Measurements from ENCODE around the gene MAPK10. TPM values are rescaled to one million over a fixed set of nuclear protein-coding genes. Genes with fewer than 3 reads are reported as not detected.

MAPK10 gene
- total and polyA plus RNA-seq, 2 donors (not counting 3 experiments of a cell fraction or from before 2014, with no cell fraction given) = 0.17 TPM; not detected in 1

GRCh38 chr4:85979276-85979675, 380.6 kb downstream of the MAPK10 start:
- Histone ChIP-seq H3K4me3 (replicated peaks in 1 of 3; ENCODE audit: insufficient read depth in 1 of 3, low read depth in 1 of 3, low read length in 3 of 3) (no peak overlapping the region), H3K9me1 (replicated peaks; ENCODE audit: control insufficient read depth, extremely low read depth, insufficient read depth, low read length) (no peaks in the 10 kb centered on the region), H3K4me1 (ENCODE audit: control insufficient read depth, extremely low read depth, insufficient read depth, low read length) (no peaks in the 10 kb centered on the region), H3K9ac (replicated peaks; ENCODE audit: extremely low read depth, insufficient read depth, low read length) (no peak overlapping the region), H3K27me3 (ENCODE audit: control insufficient read depth in 2 of 2, insufficient read depth in 2 of 2, low read length in 2 of 2) (no peaks in the 10 kb centered on the region), H4K20me1 (replicated peaks; ENCODE audit: control insufficient read depth, extremely low read depth, insufficient read depth, low read length) (no peaks in the 10 kb centered on the region), H3K4me2 (ENCODE audit: insufficient read depth, low read length) (no peak overlapping the region), H3K27ac (ENCODE audit: insufficient read depth, low read depth, low read length) (no peak overlapping the region), H3K36me3 (ENCODE audit: control insufficient read depth in 2 of 2, extremely low read depth in 1 of 2, insufficient read depth in 2 of 2, low read length in 2 of 2) (peaks cover 0 to 30% of the 10 kb centered on the region in 2 experiments), H2AFZ (ENCODE audit: low read depth, low read length) (no peak overlapping the region), H3K79me2 (ENCODE audit: control insufficient read depth, insufficient read depth, low read length) (peaks cover 31% of the 10 kb centered on the region), H3K9me3 (replicated peaks; ENCODE audit: control insufficient read depth, insufficient read depth, low read length) (no peaks in the 10 kb centered on the region)
- no peak for FAIRE-seq
- intact Hi-C loops (cut with micrococcal nuclease) = no loop called here
- TF ChIP-seq MAX (IDR thresholded peaks at IDR 0.05; ENCODE audit: insufficient read depth, insufficient read length) (no peak), POLR2AphosphoS5 (IDR thresholded peaks at IDR 0.05; ENCODE audit: insufficient read depth, low read depth, low read length) (no peak), POLR2A (IDR thresholded peaks at IDR 0.05; ENCODE audit: low read depth, low read length) (no peak), MYC (IDR thresholded peaks at IDR 0.05; ENCODE audit: low read depth, low read length) (no peak), JUN (IDR thresholded peaks at IDR 0.05; ENCODE audit: borderline replicate concordance, insufficient read depth, insufficient read length, low read depth) (no peak)
- BruUV-seq (replicated peaks) = no TSS peak
- ChIA-PET CTCF (interaction anchor here (1.4 kb wide), 1 partner anchor 9 kb away, joined by 4 read pairs; no protein-coding TSS in a partner anchor), POLR2A (no interaction called here)
- DNase-seq (ENCODE audit: low read depth, low spot score) = no peak
- dilution Hi-C loops (cut with MboI; ENCODE audit: extremely low pct_ligation_motif_present, low sequenced_read_pairs) = no loop called here

GRCh38 chr4:85970535-85970934, 389.3 kb downstream of the MAPK10 start:
- H3K9me1 ChIP-seq (replicated peaks; ENCODE audit: control insufficient read depth, extremely low read depth, insufficient read depth, low read length) = no peaks in the 10 kb centered on the region
- dilution Hi-C loops (cut with MboI; ENCODE audit: extremely low pct_ligation_motif_present, low sequenced_read_pairs) (no loop called here), intact Hi-C loops (cut with micrococcal nuclease) (no loop called here)
- POLR2A ChIA-PET = no interaction called here
- H3K9me3 ChIP-seq (replicated peaks; ENCODE audit: control insufficient read depth, insufficient read depth, low read length) = no peaks in the 10 kb centered on the region
- FAIRE-seq (no peak), DNase-seq (ENCODE audit: low read depth, low spot score) (no peak)
- no TSS peak for BruUV-seq (replicated peaks)
- peaks cover 74% of the 10 kb centered on the region for H3K79me2 ChIP-seq (ENCODE audit: control insufficient read depth, insufficient read depth, low read length)
- no peak overlapping the region for H3K27ac ChIP-seq (ENCODE audit: insufficient read depth, low read depth, low read length)
- no peak overlapping the region for H3K4me2 ChIP-seq (ENCODE audit: insufficient read depth, low read length)
- no peaks in the 10 kb centered on the region for H4K20me1 ChIP-seq (replicated peaks; ENCODE audit: control insufficient read depth, extremely low read depth, insufficient read depth, low read length)
- H3K36me3 ChIP-seq (ENCODE audit: control insufficient read depth in 2 of 2, extremely low read depth in 1 of 2, insufficient read depth in 2 of 2, low read length in 2 of 2) = peaks cover 0 to 3% of the 10 kb centered on the region in 2 experiments
- CTCF ChIA-PET = interaction anchor here (1.0 to 6.0 kb wide), 9 partner anchors 9 to 886 kb away, joined by 3 to 176 read pairs (median 5); no protein-coding TSS in a partner anchor
- TF ChIP-seq POLR2A (IDR thresholded peaks at IDR 0.05; ENCODE audit: low read depth, low read length) = no peak
- no peak for TF ChIP-seq FOS (IDR thresholded peaks at IDR 0.05; ENCODE audit: borderline replicate concordance, insufficient read depth, low read length)
- no peak for TF ChIP-seq CTCF (IDR thresholded peaks at IDR 0.05; ENCODE audit: extremely low read depth in 1 of 2, insufficient read depth in 1 of 2, low read depth in 1 of 2, low read length in 2 of 2)
- no peak for TF ChIP-seq GATA2 (IDR thresholded peaks at IDR 0.05; ENCODE audit: insufficient read depth, insufficient read length, low read depth, low read length)
- TF ChIP-seq POLR2AphosphoS5 (IDR thresholded peaks at IDR 0.05; ENCODE audit: insufficient read depth, low read depth, low read length) = no peak
- no peak for TF ChIP-seq MAX (IDR thresholded peaks at IDR 0.05; ENCODE audit: insufficient read depth, insufficient read length)
- no peak for TF ChIP-seq EZH2 (IDR thresholded peaks at IDR 0.05; ENCODE audit: borderline replicate concordance, low read depth, low read length, severe bottlenecking)
- no peak for TF ChIP-seq JUN (IDR thresholded peaks at IDR 0.05; ENCODE audit: borderline replicate concordance, insufficient read depth, insufficient read length, low read depth)
- no peak for TF ChIP-seq MYC (IDR thresholded peaks at IDR 0.05; ENCODE audit: low read depth, low read length)
- H3K27me3 ChIP-seq (ENCODE audit: control insufficient read depth in 2 of 2, insufficient read depth in 2 of 2, low read length in 2 of 2) = no peaks in the 10 kb centered on the region
- peaks cover 52% of the 10 kb centered on the region for H3K4me1 ChIP-seq (ENCODE audit: control insufficient read depth, extremely low read depth, insufficient read depth, low read length)
- no peak overlapping the region for H3K9ac ChIP-seq (replicated peaks; ENCODE audit: extremely low read depth, insufficient read depth, low read length)
- no peak overlapping the region for H2AFZ ChIP-seq (ENCODE audit: low read depth, low read length)
- no peak overlapping the region for H3K4me3 ChIP-seq (replicated peaks in 1 of 3; ENCODE audit: insufficient read depth in 1 of 3, low read depth in 1 of 3, low read length in 3 of 3)

Data from endothelial cell of umbilical vein (primary cell).